HG03457 (cell line): ENCODE data around the gene SH3BP1.

Experiments used
- ATAC-seq: cut with Tn5 transposase; IDR thresholded peaks from one replicate; pipeline ENCODE4 v1.9.1; 2021; ENCODE audit warnings: moderate number of reproducible peaks; ENCODE audit not compliant: unreplicated experiment

SH3BP1 gene

DNA sequence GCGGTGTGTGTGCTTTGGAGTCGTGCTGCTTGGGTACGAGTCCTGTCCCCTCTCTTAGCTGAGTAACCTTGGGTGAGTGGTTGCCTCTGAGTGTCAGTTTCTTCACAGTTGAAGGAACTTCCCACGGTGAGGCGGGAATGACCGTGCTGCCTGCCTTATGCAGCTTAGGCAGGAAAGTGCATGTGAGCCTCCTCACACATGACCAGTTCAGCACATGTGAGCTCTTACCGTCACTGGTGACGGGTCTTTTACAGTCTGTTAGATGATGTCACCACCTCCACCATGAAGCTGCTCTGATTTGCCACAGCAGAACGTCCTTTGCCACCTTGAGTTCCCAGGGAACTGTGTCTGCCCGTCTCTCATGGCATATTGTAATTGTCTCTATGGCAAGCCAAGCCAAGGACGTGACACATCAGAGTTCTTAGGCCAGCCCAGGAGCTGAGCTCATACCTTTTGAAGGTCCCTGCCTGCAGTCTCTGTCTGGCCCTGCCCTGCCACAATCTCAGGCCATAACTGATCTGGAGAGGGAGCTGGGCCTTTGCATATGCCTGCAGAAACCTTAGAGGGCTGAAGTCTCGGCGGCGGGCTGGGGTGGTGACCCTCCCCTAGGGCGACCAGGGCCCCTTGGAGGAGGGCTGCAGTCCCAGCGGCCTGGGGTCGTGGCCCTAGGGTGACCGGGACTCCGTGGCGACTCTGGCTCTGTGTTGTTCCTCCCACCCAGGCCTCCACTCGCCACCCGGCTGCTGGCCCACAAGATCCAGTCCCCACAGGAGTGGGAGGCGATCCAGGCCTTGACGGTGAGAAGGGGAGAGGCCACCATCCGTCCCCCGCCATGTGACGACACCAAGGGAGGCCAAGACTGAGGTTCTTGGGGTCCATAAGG, 23.0 kb upstream of the SH3BP1 start:
- ATAC-seq: no peak

DNA sequence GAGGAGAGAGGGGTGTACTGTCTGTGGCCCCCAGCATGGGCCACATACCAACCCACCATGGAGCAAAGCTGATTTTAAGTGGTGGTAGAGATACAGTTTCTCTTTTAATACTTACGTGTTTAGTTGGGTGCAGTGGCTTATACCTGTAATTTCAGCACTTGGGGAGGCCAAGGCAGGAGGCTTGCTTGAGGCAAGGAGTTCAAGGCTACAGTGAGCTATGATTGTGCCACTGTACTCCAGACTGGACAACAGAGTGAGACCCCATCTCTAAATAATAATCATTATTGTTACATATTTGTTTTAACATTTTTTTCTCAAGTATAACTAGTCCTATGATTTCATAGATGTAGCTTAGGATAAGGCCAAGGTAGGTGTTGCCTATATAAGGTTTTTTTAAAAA, 22.0 kb upstream of the SH3BP1 start:
- no peak for ATAC-seq

GRCh38 chr22:37618072-37618656, 21.3 kb upstream of the SH3BP1 start:
- ATAC-seq: no peak

DNA sequence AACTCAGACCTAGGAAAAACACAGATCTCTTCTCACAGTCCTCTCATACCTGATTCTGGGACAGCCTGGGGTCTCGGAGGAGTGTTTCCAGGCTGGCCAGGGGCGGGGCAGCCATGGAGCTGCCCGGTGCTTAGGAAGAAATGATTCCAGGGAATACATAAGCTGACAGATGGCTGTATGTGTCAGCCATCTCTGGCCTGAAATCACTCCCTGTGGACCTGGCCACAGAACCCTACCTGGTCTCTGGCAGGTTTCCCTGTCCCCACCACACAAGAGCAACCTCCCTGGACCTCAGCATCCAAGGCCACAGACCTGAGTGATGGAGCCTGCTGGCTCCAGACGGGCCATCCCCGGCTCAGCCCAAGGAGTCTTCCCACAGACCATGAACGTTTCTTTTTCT, 20.8 kb upstream of the SH3BP1 start:
- no peak for ATAC-seq

DNA sequence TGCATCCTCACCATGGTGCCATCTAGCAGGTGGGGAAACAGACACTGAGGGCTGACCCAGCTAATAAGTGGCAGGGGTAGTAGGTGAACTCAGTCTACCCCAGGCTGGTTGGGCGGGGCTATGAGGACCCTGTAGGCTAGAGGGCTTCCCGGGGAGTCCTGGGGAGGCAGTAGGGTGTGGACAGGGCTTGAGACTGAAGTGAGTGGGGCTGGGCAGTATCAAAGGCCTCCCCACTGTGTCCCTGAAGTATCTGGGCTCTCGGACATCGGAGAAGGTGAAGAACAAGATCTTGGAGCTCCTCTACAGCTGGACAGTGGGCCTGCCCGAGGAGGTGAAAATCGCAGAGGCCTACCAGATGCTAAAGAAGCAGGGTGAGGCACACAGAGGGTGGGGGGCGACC, 19.5 kb upstream of the SH3BP1 start:
- ATAC-seq: no peak

DNA sequence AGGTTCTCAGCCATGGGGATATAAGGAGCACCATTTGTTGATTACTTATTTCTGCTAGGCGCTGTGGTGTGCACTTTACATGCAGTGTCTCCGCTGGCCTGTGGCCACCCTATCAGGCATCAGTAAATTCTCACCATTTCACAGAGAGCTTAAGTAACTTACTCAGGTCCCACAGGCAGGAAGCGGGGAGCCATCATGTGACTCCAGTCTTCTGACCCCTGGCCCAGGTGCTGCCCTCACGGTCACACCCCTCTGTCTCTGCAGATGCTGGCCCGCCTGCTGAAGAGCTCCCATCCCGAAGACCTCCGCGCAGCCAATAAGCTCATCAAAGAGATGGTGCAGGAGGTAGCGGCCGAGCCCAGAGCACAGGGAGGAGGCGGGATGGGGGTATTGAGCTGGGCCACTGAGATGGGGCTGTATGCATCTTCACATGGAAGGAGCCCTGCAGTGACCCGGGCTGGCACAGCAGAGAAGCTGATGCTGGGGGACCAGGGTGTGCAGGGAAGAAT, 18.1 kb upstream of the SH3BP1 start:
- ATAC-seq: no peak

DNA sequence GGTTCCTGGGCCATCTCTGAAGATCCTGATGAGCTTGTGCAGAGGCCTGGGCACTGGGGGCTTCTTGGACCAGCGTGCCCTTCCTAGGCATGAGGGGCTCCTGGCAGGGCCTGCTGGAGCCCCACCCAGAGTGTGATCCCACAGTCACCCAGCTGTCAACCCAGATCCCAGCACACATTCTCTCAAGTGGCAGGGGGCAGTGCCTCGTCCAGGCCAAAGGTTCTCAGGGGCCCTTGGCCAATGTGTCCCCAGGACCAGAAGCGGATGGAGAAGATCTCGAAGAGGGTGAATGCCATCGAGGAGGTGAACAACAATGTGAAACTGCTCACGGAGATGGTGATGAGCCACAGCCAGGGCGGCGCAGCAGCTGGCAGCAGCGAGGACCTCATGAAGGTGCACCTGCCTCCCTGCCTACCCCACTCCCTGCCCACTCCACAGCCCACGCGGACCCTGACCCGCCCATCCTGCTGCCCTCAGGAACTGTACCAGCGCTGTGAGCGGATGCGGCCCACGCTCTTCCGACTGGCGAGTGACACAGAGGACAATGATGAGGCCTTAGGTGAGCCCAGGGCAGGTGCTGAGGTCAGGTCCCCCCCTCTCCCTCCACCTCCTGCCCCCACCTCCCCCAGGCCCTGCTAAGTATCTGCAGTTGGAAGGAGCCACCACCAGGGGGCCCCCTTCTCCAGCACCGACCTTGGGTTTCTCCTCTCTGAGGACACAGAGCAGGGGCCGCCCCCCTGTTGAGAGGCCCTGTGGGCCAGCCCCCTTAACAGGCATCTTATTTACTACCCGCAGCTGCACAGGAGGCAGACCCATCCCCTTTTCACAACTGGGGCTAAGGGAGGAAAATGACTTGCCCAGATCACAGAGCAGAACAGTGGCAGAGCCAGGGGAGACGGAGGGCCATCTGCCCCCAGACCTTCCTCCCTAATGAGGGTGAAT, 16.1 kb upstream of the SH3BP1 start:
- no peak for ATAC-seq

GRCh38 chr22:37624017-37624365, 15.5 kb upstream of the SH3BP1 start:
- ATAC-seq: no peak

DNA sequence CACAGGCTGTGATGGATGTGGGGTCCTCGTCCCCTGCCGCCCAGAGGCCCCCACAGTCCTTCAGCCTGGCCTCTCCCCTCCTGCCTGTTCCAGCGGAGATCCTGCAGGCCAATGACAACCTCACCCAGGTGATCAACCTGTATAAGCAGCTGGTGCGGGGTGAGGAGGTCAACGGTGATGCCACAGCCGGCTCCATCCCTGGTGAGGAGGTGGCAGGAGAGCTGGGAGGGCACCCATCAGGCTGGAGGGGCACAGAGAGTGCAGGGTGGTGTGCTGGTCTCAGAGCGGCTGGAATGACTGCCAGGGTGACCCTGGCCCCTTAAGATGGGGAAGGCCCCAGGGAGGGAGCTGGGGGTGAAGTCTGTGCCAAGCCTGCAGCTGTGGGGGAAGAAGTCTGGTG, 14.6 kb upstream of the SH3BP1 start:
- ATAC-seq: no peak

DNA sequence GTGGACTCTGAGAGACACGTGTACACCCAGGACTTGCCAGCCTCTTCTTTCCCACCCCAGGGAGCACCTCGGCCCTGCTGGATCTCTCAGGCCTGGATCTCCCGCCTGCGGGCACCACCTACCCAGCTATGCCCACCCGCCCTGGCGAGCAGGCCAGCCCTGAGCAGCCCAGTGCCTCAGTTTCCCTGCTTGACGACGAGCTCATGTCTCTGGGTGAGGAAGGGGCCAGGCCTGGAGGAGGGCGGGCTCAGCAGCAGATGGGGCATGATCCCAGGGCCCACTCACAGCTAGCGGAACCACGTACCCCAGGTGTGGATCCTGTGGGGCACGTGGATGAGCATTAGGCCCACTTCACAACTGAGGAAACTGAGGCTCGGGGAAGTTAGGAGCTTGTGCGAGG, 13.7 kb upstream of the SH3BP1 start:
- ATAC-seq: no peak

GRCh38 chr22:37626144-37626543, 13.3 kb upstream of the SH3BP1 start:
- ATAC-seq: no peak

DNA sequence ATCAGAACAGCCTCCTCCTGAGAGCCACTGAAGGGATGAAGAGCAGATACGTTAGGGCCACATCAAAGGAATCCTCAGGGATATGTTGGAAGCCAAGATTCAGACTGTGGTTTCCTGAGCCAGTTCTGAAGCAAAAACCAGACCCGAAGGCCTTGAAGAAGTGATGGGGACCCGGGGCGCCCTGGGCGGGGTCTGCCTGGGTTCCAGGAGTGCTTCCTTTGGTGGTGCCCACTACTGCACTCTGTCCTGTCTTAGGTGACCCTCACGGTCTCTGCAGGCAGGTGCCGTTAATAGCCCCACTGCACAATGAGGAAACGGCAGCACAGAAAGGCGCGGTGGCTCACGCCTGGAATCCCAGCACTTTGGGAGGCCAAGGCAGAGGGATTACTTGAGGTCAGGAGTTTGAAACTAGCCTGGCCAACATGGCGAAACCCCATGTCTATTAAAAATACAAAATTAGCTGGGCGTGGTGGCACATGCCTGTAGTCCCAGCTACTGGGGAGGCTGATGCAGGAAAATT, 12.9 kb upstream of the SH3BP1 start:
- no peak for ATAC-seq

DNA sequence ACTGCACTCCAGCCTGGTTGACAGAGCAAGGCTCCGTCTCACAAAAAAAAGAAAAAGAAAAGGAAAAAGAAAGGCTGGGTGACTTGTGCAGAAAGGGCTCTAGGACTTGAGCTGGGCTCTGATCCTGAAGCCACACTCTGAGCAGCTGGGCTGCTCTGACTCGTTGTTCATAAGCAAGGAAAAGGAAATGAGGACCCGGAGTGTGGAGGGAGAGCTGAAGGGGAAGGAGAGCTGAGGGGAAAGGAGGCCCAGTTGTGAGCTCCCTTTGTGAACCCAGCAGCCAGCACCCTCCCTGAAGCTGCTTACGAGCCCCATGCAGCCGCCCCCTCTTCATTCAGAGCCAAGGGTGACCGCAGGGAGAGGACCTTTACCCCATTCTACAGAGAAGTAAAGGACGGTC, 12.3 kb upstream of the SH3BP1 start:
- no peak for ATAC-seq

GRCh38 chr22:37627545-37627944, 11.9 kb upstream of the SH3BP1 start:
- ATAC-seq: no peak

- no peak for ATAC-seq
Measured at GRCh38 chr22:37628830-37629229, 10.6 kb upstream of the SH3BP1 start.

- ATAC-seq: no peak
Measured at GRCh38 chr22:37629928-37630327, 9.5 kb upstream of the SH3BP1 start.

DNA sequence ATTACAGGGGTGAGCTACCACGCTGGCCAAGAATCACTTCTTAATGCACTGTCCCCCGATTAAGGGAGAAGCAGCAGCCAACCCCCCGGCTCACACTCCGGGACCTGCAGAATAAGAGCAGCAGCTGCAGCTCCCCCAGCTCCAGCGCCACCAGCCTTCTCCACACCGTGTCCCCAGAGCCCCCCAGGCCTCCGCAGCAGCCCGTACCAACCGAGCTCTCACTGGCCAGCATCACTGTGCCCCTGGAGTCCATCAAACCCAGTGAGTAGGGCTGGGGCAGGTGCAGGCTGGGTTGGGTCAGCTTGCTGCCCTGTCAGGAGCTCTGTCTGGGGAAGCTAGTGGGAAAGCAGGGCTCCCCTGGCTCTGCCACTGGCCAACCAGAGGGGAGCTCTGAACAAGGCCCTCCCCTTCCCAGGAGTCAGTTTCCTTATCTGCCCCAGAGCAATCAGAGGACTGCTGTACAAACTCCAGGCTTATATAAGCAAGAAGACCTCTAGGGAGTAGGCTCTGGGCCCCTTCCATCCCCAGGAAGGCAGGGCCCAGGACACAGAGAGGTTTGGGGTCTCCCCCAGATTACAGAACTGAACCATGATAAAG, 8.5 kb upstream of the SH3BP1 start:
- ATAC-seq: no peak

- ATAC-seq: no peak
Measured at GRCh38 chr22:37631448-37632173, 7.9 kb upstream of the SH3BP1 start.

GRCh38 chr22:37632174-37633088, 7.0 kb upstream of the SH3BP1 start:
- no peak for ATAC-seq
